GM18868 (cell line): ENCODE results near the gene NCKAP5.
"Not testable (repeated sequence)": the region's sequence is repeated elsewhere in the genome, so short reads cannot be mapped to it uniquely, and the experiment has no call there.

Experiments used
- ATAC-seq: cut with Tn5 transposase; IDR thresholded peaks from one replicate; pipeline ENCODE4 v1.9.1; 2021; ENCODE audit warnings: mild to moderate bottlenecking, moderate library complexity; ENCODE audit not compliant: unreplicated experiment

Gene NCKAP5

DNA sequence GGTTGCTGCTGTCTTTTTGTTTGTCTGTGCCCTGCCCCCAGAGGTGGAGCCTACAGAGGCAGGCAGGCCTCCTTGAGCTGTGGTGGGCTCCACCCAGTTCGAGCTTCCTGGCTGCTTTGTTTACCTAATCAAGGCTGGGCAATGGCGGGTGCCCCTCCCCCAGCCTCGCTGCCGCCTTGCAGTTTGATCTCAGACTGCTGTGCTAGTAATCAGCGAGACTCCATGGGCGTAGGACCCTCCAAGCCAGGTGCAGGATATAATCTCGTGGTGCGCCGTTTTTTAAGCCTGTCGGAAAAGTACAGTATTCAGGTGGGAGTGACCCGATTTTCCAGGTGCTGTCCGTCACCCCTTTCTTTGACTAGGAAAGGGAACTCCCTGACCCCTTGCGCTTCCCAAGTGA is 97.8 kb downstream of the NCKAP5 start:
- not testable (repeated sequence) for ATAC-seq

DNA sequence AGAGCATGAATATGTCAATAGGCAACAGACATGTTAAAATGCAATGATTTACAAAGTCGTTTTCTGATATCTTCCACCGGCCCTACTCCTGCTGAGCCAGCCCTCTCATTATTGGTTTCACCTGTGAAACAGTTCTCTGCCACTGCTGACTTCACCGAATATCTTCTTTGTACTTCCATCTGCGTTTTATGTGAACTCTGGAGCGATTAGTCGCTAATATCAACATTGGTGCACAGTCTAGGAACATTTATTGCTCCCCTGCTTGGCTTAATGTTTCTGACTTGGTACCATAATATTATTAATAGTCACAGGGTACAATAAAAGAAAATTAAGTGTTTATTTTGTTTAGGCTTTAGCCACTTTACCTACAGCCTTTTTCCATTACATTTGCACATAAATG is 105.5 kb downstream of the NCKAP5 start:
- ATAC-seq = no peak

GRCh38 chr2:133461484-133461883 is 106.8 kb downstream of the NCKAP5 start:
- no peak for ATAC-seq

- ATAC-seq = no peak
Measured at GRCh38 chr2:133459590-133459989, 108.7 kb downstream of the NCKAP5 start.

DNA sequence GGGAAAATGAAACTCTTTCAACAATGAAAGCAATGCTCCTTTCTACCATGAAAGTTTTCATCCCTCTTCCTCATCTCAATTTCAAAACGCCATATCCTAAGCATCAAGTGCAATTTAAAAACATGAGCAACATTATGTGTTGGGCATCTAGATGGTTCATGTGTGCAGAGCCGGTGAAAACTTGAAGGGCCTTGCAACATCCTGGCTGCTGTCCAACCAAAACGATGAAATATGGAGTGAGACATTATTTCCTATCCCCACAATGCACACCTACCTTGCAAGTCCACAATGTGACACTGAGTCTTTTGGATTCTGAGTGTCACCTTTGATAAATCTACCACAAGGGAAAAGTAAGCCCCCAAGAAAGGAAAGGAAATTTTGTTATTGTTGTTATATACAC is 110.0 kb downstream of the NCKAP5 start:
- no peak for ATAC-seq

GRCh38 chr2:133457861-133458260 is 110.4 kb downstream of the NCKAP5 start:
- no peak for ATAC-seq

- ATAC-seq = no peak
Measured at GRCh38 chr2:133456971-133457370, 111.3 kb downstream of the NCKAP5 start.

DNA sequence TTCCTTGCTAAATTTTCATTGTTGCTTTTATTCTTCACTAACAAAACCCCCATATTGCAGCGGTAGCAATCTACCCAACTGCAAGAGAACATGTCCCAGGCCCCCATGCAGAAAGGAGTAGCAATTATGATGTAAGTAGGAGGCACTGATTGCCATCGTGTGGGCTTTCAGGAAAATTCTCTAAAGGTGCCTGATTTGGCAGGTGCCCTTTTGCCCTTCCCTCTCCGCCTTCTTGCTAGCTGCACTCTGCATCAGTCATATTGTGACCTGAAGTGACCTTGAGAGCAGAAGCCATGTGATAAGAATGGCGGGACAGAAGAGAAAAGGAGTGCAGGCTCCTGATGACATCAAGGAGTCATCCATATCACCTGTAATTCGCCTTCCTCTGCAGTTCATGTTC is 112.1 kb downstream of the NCKAP5 start:
- no peak for ATAC-seq

DNA sequence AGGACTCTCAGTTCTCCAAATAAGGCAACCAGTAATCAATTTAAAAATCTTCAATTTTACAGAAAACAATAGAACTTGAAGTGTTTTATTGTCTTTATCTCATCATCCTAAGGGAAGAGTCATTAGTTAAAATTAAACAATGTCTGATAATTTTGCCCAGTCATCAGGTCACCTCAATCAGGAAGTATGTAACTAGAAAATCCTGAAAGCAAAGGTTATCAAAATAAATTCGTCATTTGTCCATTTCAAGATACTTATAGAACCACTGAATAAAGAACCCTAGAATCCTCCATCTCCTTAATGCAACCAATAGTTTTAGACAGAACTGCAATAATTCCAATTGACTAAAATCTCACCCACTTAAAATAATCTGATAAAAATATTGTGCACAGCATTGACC is 115.2 kb downstream of the NCKAP5 start:
- no peak for ATAC-seq

- no peak for ATAC-seq
Measured at GRCh38 chr2:133452583-133452982, 115.7 kb downstream of the NCKAP5 start.

DNA sequence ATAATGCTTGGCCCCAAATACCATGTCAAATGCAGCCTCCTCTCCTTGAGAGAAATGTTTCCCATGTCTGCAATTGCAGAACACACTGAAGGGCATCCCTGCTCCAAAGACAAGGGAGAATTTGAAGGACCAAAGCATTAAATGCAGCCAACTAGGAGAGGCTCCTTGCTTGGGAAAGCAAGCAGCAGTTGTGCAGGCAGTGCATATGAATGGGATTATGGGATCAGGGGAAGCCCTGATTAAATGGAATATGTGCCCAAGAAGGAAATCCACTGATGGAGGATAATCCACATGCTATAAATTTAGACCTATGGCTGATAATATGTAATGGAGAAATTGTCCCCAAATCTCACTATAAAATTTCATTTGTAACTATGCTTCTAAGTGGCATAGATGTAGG is 116.1 kb downstream of the NCKAP5 start:
- no peak for ATAC-seq

- no peak for ATAC-seq
Measured at GRCh38 chr2:133448195-133448594, 120.1 kb downstream of the NCKAP5 start.

DNA sequence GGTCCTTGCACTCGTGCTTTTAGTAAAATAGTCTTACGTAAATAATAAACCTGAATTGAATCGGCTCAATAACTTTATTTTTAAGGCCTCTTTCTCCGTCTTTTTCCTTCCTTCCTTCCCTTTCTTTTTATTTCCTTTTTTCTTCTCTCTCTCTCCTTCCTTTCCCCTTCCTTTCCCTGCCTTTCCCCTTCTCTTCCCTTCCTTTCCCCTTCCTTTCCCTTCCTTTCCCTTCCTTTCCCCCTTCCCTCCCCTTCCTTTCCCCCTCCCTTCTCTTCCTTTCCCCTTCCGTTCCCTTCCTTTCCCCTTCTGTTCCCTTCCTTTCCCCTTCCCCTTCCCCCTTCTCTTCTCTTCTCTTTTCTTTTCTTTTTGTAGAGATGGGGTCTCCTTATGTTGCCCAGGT is 121.0 kb downstream of the NCKAP5 start:
- ATAC-seq = no peak

DNA sequence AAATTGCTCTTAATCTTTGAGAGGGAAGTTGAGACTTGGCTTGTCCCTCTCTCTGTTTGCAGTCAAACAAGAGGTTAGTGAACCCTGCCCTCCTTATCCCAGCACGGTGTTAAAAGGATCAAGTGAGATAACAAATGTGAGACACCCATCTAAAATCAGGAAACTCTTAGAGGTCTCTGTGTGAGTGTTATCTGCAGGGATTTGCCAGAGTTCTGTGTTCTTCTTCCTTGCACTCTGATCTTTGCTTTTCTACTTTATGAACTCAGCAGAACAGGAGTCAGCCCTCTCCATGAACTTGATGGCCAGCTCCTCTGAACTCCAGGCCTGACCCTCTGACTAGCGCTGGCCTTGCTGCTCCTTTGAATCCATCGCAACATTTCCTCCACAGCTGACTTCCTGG is 123.8 kb downstream of the NCKAP5 start:
- no peak for ATAC-seq

GRCh38 chr2:133442393-133442792 is 125.9 kb downstream of the NCKAP5 start:
- no peak for ATAC-seq

GRCh38 chr2:133439565-133439920 is 128.7 kb downstream of the NCKAP5 start:
- ATAC-seq = no peak

DNA sequence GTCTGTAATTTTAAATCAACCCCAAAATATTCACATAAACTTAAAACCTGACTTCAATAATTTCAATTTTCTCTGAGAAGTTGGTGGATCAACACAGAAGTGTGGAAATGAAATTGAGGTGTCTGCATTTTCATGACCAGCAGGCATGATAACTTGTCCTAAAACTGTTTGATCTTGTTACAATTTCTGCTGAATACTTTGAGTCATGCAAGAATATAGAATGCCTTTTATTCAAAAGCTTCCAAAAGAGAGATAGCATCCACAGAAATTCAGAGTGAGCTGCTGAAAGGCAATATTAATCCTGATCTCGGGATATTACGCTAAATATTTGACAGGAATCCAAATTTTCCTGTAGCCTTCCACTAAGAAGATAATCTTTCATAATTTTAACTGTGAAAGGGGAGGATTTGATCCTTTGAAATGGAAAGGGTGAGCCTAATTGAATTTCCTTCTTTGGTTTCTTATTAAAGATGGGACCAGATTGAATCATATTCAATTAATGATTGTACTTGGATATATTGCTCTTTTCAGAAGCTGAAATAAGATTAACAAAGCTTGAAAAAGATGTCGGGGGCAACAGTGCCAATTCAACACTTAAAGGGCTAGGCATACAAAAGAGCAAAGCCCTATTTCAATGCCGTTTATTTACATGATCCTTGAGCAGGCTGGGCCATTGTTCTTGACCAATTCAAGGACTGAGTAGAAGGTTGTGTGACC is 129.3 kb downstream of the NCKAP5 start:
- ATAC-seq = no peak

DNA sequence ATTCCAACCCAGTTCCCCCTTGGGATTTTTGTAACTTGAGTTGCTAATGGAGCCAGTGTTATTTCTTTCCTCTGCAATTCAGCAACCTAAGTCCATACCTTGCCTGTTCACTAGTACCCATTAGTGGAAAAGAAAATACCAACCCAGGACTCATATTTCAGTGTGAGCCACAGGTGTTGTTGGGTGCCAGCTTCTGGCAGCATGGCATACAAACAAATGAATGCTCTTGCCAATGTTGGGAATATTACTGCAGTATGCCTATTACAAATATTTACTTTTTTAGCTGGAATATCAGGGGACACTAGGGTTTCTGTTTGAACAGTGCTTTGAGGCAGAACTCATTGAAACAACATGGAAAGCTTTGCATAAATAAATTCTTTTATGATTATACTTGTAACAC is 130.2 kb downstream of the NCKAP5 start:
- no peak for ATAC-seq

GRCh38 chr2:133437492-133437891 is 130.8 kb downstream of the NCKAP5 start:
- no peak for ATAC-seq

- no peak for ATAC-seq
Measured at GRCh38 chr2:133434959-133435668, 133.1 kb downstream of the NCKAP5 start.

- no peak for ATAC-seq
Measured at GRCh38 chr2:133433455-133434451, 134.5 kb downstream of the NCKAP5 start.
